Hepatocyte (in vitro differentiated cells): ENCODE results near the gene RASAL1.

Experiments
- EZH2phosphoT487 ChIP-seq: fragments of 200-600 bp; sonication (generic); IDR thresholded peaks from one replicate; pipeline ENCODE4 v1.6.1; 2018; ENCODE audit warnings: antibody characterized with exemption, mild to moderate bottlenecking, low read depth, moderate library complexity; ENCODE audit not compliant: unreplicated experiment, severe bottlenecking
- TF ChIP-seq, protein P1 (sequence below): fragments of 200-600 bp; sonication (generic); IDR thresholded peaks from 2 replicates; pipeline ENCODE4 v1.5.1; 2016; ENCODE audit warnings: antibody characterized with exemption, mild to moderate bottlenecking; ENCODE audit not compliant: poor library complexity

DNA sequence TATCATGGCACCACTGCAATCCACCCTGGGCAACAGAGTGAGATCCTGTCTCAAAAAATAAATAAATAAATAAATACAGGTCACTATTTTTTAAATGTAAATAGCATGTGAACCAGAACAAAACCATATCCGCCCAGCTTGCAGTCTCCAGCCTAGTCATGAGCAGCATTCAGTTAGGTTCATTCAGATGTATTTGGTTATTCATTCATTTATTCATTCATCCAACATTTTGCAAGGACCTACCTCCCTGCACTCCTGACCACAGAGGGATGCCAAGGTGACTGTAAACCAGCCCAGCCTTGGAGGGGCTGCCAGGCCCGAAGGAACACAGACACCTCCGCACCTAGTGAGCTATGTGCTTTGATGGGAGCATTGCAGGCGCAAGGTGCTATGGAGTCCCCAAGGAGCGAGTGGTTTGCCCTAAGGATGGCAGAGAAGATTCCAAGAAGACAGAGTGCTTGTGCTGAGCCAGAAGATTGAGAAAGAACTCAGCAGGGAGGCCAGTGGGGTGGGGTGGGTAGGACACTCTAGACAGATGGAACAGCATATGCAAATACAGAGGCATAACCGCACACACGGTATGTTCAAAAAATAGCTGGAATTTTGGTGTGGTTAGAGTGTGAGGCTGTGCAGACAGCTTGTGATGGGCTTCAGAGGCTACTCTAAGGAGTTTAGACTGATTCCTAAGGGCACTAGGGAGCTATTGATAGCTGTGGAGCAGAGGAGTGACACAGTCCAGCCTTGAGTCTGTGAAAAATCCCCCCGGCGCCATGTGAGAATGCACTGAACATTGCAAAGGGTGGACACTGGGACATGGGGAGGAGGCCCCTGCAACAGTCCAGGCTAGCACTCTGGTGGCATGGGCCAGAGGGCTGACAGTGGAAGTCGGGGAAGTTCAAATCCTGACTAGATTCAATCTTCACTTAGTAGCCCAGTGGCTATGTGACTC, 67.3 kb downstream of the RASAL1 start:
- TF ChIP-seq EZH2phosphoT487, result no peak
- TF ChIP-seq, protein P1, sequence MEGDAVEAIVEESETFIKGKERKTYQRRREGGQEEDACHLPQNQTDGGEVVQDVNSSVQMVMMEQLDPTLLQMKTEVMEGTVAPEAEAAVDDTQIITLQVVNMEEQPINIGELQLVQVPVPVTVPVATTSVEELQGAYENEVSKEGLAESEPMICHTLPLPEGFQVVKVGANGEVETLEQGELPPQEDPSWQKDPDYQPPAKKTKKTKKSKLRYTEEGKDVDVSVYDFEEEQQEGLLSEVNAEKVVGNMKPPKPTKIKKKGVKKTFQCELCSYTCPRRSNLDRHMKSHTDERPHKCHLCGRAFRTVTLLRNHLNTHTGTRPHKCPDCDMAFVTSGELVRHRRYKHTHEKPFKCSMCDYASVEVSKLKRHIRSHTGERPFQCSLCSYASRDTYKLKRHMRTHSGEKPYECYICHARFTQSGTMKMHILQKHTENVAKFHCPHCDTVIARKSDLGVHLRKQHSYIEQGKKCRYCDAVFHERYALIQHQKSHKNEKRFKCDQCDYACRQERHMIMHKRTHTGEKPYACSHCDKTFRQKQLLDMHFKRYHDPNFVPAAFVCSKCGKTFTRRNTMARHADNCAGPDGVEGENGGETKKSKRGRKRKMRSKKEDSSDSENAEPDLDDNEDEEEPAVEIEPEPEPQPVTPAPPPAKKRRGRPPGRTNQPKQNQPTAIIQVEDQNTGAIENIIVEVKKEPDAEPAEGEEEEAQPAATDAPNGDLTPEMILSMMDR, result no peak
